ENCODE data around the gene FRK. TPM values are rescaled to one million over a fixed set of nuclear protein-coding genes. Genes with fewer than 3 reads are reported as not detected.
"Not testable (repeated sequence)": the region's sequence is repeated elsewhere in the genome, so short reads cannot be mapped to it uniquely, and the experiment has no call there.

FRK gene
- total RNA-seq, 5 donors from 2014 or later (not counting 1 experiment from before 2014, with no cell fraction given), result 0.02 to 0.07 (median 0.06) TPM

DNA sequence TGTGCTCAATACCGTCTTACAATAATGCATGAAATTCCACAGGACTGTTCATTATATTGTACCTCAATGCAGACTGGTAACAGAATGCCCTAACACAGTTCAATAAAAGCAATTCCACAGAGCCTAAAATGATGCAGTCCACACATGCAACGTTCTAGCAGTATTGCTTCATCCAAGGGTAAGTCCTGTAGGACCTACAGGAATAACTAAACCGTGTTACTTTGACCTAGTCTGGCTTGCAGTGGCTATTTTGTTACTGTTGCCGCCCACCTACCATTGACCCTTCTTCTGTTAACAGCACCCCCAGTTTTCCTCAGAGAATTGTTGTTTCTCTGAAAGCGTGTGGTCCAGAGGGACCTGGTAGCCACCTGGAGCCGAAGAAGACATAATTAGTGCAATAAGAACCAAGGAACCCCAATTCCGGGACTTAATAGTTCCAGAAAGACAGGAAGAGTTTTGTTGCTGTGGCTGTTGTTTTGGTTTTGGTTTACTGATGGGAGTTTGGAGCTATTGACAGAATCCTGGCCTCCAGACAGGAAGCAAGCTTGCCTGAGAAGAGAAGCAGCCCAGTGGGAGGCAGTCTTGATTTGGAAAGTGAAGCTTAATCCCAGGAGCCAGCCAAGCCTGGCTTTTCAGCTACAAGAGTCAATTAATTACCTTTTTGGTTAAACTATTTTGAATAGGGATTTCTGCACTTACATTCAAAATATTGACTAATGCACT is 91.3 kb downstream of the FRK start:
- no peaks in the 10 kb centered on the region for H3K36me3 ChIP-seq (ENCODE audit: control insufficient read depth in 2 of 2, extremely low read depth in 1 of 2, insufficient read depth in 1 of 2, low read length in 1 of 2)
- Mint-ChIP-seq H3K4me3 (no peak overlapping the region), H3K36me3 (no peaks in the 10 kb centered on the region), H3K27me3 (no peaks in the 10 kb centered on the region), H3K9me3 (no peaks in the 10 kb centered on the region), H3K27ac (no peak overlapping the region), H3K4me1 (no peaks in the 10 kb centered on the region)
- no peak overlapping the region for H3K4me3 ChIP-seq (ENCODE audit: control insufficient read depth in 1 of 2, extremely low read depth in 1 of 2, low read length in 1 of 2)
- no peaks in the 10 kb centered on the region for H3K9me3 ChIP-seq
- WGBS (ENCODE audit: insufficient coverage), result 63% methylated on average over 5 of the region's 7 CpGs
- DNase-seq (no peak), ATAC-seq (replicated peaks in 1 of 4) (no peak)
- POLR2A ChIA-PET, result no interaction called here
- no peaks in the 10 kb centered on the region for H3K27me3 ChIP-seq (replicated peaks in 1 of 2; ENCODE audit: control insufficient read depth in 2 of 2, extremely low read depth in 1 of 2, insufficient read depth in 2 of 2, low read length in 1 of 2)
- H3K27ac ChIP-seq (ENCODE audit: low read length), result no peak overlapping the region
- CTCF ChIA-PET, result no interaction called here
- H3K4me1 ChIP-seq (ENCODE audit: control insufficient read depth in 1 of 2, extremely low read depth in 1 of 2, insufficient read depth in 2 of 2, low read length in 2 of 2), result no peaks in the 10 kb centered on the region

- H3K4me1 ChIP-seq (ENCODE audit: control insufficient read depth in 1 of 2, extremely low read depth in 1 of 2, insufficient read depth in 2 of 2, low read length in 2 of 2); H3K27me3 ChIP-seq (replicated peaks in 1 of 2; ENCODE audit: control insufficient read depth in 2 of 2, extremely low read depth in 1 of 2, insufficient read depth in 2 of 2, low read length in 1 of 2); POLR2A ChIA-PET; H3K27ac Mint-ChIP-seq; H3K4me3 ChIP-seq (ENCODE audit: control insufficient read depth in 1 of 2, extremely low read depth in 1 of 2, low read length in 1 of 2); H3K27me3 Mint-ChIP-seq; CTCF ChIA-PET; H3K36me3 Mint-ChIP-seq; DNase-seq; ATAC-seq (replicated peaks in 1 of 4); H3K9me3 ChIP-seq; H3K4me1 Mint-ChIP-seq; H3K36me3 ChIP-seq (ENCODE audit: control insufficient read depth in 2 of 2, extremely low read depth in 1 of 2, insufficient read depth in 1 of 2, low read length in 1 of 2); H3K9me3 Mint-ChIP-seq; H3K4me3 Mint-ChIP-seq; H3K27ac ChIP-seq (ENCODE audit: low read length): not testable (repeated sequence)
- no CpG with 5 or more reads among the region's 17 CpGs for WGBS (ENCODE audit: insufficient coverage)
Measured at GRCh38 chr6:115960286-115960685, 100.4 kb downstream of the FRK start.

DNA sequence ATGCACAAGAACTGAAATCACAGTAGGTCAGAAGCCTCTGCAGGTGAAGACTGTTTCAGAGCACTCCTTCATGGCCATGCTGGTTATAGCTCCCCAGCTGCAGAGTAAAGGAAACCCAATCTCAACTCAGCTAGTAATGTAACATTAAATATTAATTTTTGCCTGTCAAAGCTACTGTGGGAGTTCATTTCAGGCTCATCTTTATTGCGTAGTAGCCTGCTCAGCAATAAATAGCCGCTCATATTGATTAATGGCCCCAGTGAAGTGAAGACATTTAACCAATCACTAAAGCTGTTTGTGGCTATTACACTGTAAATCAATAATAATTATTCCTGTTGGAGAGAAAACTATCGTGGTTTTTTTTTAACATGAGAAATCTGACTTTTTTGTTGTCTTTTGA is 101.7 kb downstream of the FRK start:
- Mint-ChIP-seq H3K27me3 (peaks cover 0 to 8% of the 10 kb centered on the region in 2 donors), H3K4me3 (no peak overlapping the region), H3K27ac (no peak overlapping the region), H3K9me3 (no peaks in the 10 kb centered on the region), H3K36me3 (no peaks in the 10 kb centered on the region), H3K4me1 (no peaks in the 10 kb centered on the region)
- no peaks in the 10 kb centered on the region for H3K9me3 ChIP-seq
- H3K27ac ChIP-seq (ENCODE audit: low read length), result no peak overlapping the region
- WGBS (ENCODE audit: insufficient coverage), result no CpG with 5 or more reads among the region's 3 CpGs
- CTCF ChIA-PET, result no interaction called here
- H3K4me3 ChIP-seq (ENCODE audit: control insufficient read depth in 1 of 2, extremely low read depth in 1 of 2, low read length in 1 of 2), result no peak overlapping the region
- POLR2A ChIA-PET, result no interaction called here
- no peak for ATAC-seq (replicated peaks in 1 of 4)
- DNase-seq, result no peak
- H3K36me3 ChIP-seq (ENCODE audit: control insufficient read depth in 2 of 2, extremely low read depth in 1 of 2, insufficient read depth in 1 of 2, low read length in 1 of 2), result no peaks in the 10 kb centered on the region
- no peaks in the 10 kb centered on the region for H3K4me1 ChIP-seq (ENCODE audit: control insufficient read depth in 1 of 2, extremely low read depth in 1 of 2, insufficient read depth in 2 of 2, low read length in 2 of 2)
- H3K27me3 ChIP-seq (replicated peaks in 1 of 2; ENCODE audit: control insufficient read depth in 2 of 2, extremely low read depth in 1 of 2, insufficient read depth in 2 of 2, low read length in 1 of 2), result no peaks in the 10 kb centered on the region

DNA sequence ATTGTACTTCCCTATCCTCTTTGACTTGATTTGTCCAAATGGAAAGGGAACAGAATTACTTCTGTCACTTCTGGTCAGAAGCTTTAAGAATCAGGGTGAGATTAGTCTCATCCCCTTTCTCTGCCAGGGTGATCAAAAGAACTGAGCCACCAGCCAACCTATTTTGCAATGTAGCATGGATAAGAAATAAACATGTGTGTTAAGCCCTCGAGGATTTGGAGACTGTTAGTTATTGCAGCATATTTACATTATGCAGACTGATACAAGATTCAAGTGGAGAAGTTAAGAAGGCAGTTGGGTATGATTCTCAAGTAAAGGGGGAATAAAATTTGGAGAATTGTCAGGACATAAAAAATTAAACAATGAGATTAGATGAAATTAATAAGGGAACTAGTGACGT is 106.0 kb downstream of the FRK start:
- CTCF ChIA-PET, result no interaction called here

GRCh38 chr6:115948751-115949150 is 111.9 kb downstream of the FRK start:
- H3K4me3 ChIP-seq (ENCODE audit: control insufficient read depth in 1 of 2, extremely low read depth in 1 of 2, low read length in 1 of 2), result no peak overlapping the region
- Mint-ChIP-seq H3K9me3 (peaks cover 3 to 11% (median 6%) of the 10 kb centered on the region in 3 donors), H3K4me1 (no peaks in the 10 kb centered on the region), H3K4me3 (no peak overlapping the region), H3K36me3 (no peaks in the 10 kb centered on the region), H3K27ac (no peak overlapping the region), H3K27me3 (no peaks in the 10 kb centered on the region)
- CTCF ChIA-PET, result no interaction called here
- H3K9me3 ChIP-seq, result no peaks in the 10 kb centered on the region
- POLR2A ChIA-PET, result no interaction called here
- ATAC-seq (replicated peaks in 1 of 4) (no peak), DNase-seq (no peak)
- H3K4me1 ChIP-seq (ENCODE audit: control insufficient read depth in 1 of 2, extremely low read depth in 1 of 2, insufficient read depth in 2 of 2, low read length in 2 of 2), result no peaks in the 10 kb centered on the region
- no peak overlapping the region for H3K27ac ChIP-seq (ENCODE audit: low read length)
- no peaks in the 10 kb centered on the region for H3K36me3 ChIP-seq (ENCODE audit: control insufficient read depth in 2 of 2, extremely low read depth in 1 of 2, insufficient read depth in 1 of 2, low read length in 1 of 2)
- no peaks in the 10 kb centered on the region for H3K27me3 ChIP-seq (replicated peaks in 1 of 2; ENCODE audit: control insufficient read depth in 2 of 2, extremely low read depth in 1 of 2, insufficient read depth in 2 of 2, low read length in 1 of 2)

More for the DNA sequence above, 106.0 kb downstream of the FRK start:
- Mint-ChIP-seq H3K27me3 (peaks cover 0 to 8% of the 10 kb centered on the region in 2 donors), H3K36me3 (no peaks in the 10 kb centered on the region), H3K4me1 (no peaks in the 10 kb centered on the region), H3K4me3 (no peak overlapping the region), H3K9me3 (peaks cover 0 to 6% (median 0%) of the 10 kb centered on the region in 3 donors), H3K27ac (no peak overlapping the region)
- no peaks in the 10 kb centered on the region for H3K4me1 ChIP-seq (ENCODE audit: control insufficient read depth in 1 of 2, extremely low read depth in 1 of 2, insufficient read depth in 2 of 2, low read length in 2 of 2)
- 45% methylated on average over 2 of the region's 2 CpGs for WGBS (ENCODE audit: insufficient coverage)
- no peak for DNase-seq
- POLR2A ChIA-PET, result no interaction called here
- no peaks in the 10 kb centered on the region for H3K36me3 ChIP-seq (ENCODE audit: control insufficient read depth in 2 of 2, extremely low read depth in 1 of 2, insufficient read depth in 1 of 2, low read length in 1 of 2)
- no peaks in the 10 kb centered on the region for H3K27me3 ChIP-seq (replicated peaks in 1 of 2; ENCODE audit: control insufficient read depth in 2 of 2, extremely low read depth in 1 of 2, insufficient read depth in 2 of 2, low read length in 1 of 2)
- ATAC-seq (replicated peaks in 1 of 4), result no peak
- H3K4me3 ChIP-seq (ENCODE audit: control insufficient read depth in 1 of 2, extremely low read depth in 1 of 2, low read length in 1 of 2), result no peak overlapping the region
- H3K9me3 ChIP-seq, result no peaks in the 10 kb centered on the region
- no peak overlapping the region for H3K27ac ChIP-seq (ENCODE audit: low read length)

- Histone ChIP-seq H3K27ac (ENCODE audit: low read length) (no peak overlapping the region), H3K36me3 (ENCODE audit: control insufficient read depth in 2 of 2, extremely low read depth in 1 of 2, insufficient read depth in 1 of 2, low read length in 1 of 2) (no peaks in the 10 kb centered on the region), H3K27me3 (replicated peaks in 1 of 2; ENCODE audit: control insufficient read depth in 2 of 2, extremely low read depth in 1 of 2, insufficient read depth in 2 of 2, low read length in 1 of 2) (no peaks in the 10 kb centered on the region), H3K4me3 (ENCODE audit: control insufficient read depth in 1 of 2, extremely low read depth in 1 of 2, low read length in 1 of 2) (no peak overlapping the region), H3K9me3 (no peaks in the 10 kb centered on the region), H3K4me1 (ENCODE audit: control insufficient read depth in 1 of 2, extremely low read depth in 1 of 2, insufficient read depth in 2 of 2, low read length in 2 of 2) (no peaks in the 10 kb centered on the region)
- Mint-ChIP-seq H3K27ac (no peak overlapping the region), H3K4me1 (no peaks in the 10 kb centered on the region), H3K9me3 (peaks cover 5 to 11% (median 6%) of the 10 kb centered on the region in 3 donors), H3K36me3 (no peaks in the 10 kb centered on the region), H3K4me3 (no peak overlapping the region), H3K27me3 (no peaks in the 10 kb centered on the region)
- no peak for DNase-seq
- WGBS (ENCODE audit: insufficient coverage), result 100% methylated on average over 1 of the region's 2 CpGs
- no peak for ATAC-seq (replicated peaks in 1 of 4)
- CTCF ChIA-PET, result no interaction called here
- POLR2A ChIA-PET, result no interaction called here
Measured at GRCh38 chr6:115947966-115948541, 112.6 kb downstream of the FRK start.
